AG04450 (cell line): ENCODE results near the gene GFRA4. TPM values are rescaled to one million over a fixed set of nuclear protein-coding genes. Genes with fewer than 3 reads are reported as not detected.

Experiments
- CTCF ChIA-PET: fragments of 300-600, 350-600 bp; formaldehyde crosslinking; extraction: SDS; loops from one replicate; lab custom pipeline; 2022; ENCODE audit warnings: antibody characterized with exemption, inconsistent platforms; lab: Charles Lee
- POLR2A ChIA-PET: fragments of 350-600 bp; formaldehyde crosslinking; extraction: SDS; loops from one replicate; lab custom pipeline; 2021; ENCODE audit warnings: antibody characterized with exemption, inconsistent platforms; lab: Yijun Ruan, JAX
- DNase-seq: peaks from one replicate; pipeline ENCODE4 v3.0.0-alpha.2; 2011; ENCODE audit warnings: low read depth, low spot score
- H3K27ac ChIP-seq: one replicate; pipeline ENCODE4 v1.5.1; 2012; ENCODE audit warnings: low read depth, low read length, control low read depth
- H3K27me3 ChIP-seq: one replicate; pipeline ENCODE4 v1.6.0; 2012; ENCODE audit warnings: low read length; ENCODE audit not compliant: control insufficient read depth, insufficient read depth
- H3K4me3 ChIP-seq: 2 replicates; pipeline ENCODE4 v1.5.1; 2011; ENCODE audit warnings: mild to moderate bottlenecking, low read depth, low read length, control low read depth
- H3K9me3 ChIP-seq: 2 replicates; pipeline ENCODE4 v1.5.1; 2012; ENCODE audit warnings: low read length; ENCODE audit not compliant: control insufficient read depth, insufficient read depth
- polyA plus RNA-seq: library from polyadenylated mRNA; depleted of rRNA; stranded (reverse); fragments of >200 nt; gene quantifications from 2 replicates; pipeline ENCODE4 v1.2.3, GENCODE V29; 2011; rRNA removed
- TF ChIP-seq, protein P1 (sequence below): IDR thresholded peaks from 2 replicates; pipeline ENCODE4 v1.5.1; 2011; ENCODE audit warnings: low read depth, low read length, control low read depth, inconsistent platforms

Gene GFRA4
- polyA plus RNA-seq, 1 experiment: not detected

DNA sequence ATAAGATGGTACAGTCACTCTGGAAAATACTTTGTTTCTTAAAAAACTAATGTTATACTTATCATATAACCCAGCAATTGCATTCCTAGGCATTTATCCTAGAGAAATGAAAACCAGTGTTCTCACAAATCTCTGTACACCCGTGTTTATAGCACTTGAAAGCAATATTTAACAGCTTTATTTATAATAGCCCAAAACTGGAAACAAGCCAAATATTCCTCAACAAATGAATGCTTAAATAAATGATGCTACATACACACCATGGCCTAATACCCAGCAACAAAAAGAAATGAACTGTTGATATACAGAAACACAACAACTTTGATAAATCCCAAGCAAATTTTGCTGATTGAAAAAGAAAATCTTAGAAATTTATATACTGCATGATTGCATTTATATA, 51.3 kb downstream of the GFRA4 start:
- H3K4me3 ChIP-seq: no peak overlapping the region
- no peak overlapping the region for H3K27ac ChIP-seq
- ChIA-PET CTCF (interaction anchor here (2.1 kb wide), 1 partner anchor 49 kb away, joined by 11 read pairs; no protein-coding TSS in a partner anchor), POLR2A (no interaction called here)
- H3K9me3 ChIP-seq: no peaks in the 10 kb centered on the region
- DNase-seq: no peak
- no peaks in the 10 kb centered on the region for H3K27me3 ChIP-seq
- TF ChIP-seq, protein P1, sequence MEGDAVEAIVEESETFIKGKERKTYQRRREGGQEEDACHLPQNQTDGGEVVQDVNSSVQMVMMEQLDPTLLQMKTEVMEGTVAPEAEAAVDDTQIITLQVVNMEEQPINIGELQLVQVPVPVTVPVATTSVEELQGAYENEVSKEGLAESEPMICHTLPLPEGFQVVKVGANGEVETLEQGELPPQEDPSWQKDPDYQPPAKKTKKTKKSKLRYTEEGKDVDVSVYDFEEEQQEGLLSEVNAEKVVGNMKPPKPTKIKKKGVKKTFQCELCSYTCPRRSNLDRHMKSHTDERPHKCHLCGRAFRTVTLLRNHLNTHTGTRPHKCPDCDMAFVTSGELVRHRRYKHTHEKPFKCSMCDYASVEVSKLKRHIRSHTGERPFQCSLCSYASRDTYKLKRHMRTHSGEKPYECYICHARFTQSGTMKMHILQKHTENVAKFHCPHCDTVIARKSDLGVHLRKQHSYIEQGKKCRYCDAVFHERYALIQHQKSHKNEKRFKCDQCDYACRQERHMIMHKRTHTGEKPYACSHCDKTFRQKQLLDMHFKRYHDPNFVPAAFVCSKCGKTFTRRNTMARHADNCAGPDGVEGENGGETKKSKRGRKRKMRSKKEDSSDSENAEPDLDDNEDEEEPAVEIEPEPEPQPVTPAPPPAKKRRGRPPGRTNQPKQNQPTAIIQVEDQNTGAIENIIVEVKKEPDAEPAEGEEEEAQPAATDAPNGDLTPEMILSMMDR: no peak

Other genes starting within 250 kb of the GFRA4 start
- gene ATRN, start 192.4 kb downstream of the GFRA4 start, polyA plus RNA-seq: 54.3 and 59.7 TPM in 2 replicates
- 16.3 and 18.3 TPM in 2 replicates for gene ADAM33, start 18.6 kb upstream of the GFRA4 start, polyA plus RNA-seq
- not detected in 2 replicates for gene SIGLEC1, start 49.2 kb upstream of the GFRA4 start, polyA plus RNA-seq
- 0.05 and 0.09 TPM in 2 replicates for gene HSPA12B, start 69.3 kb upstream of the GFRA4 start, polyA plus RNA-seq
- gene ADISSP, start 104.4 kb upstream of the GFRA4 start, polyA plus RNA-seq: 22.6 and 29.2 TPM in 2 replicates
- 0.12 TPM in 2 replicates for gene SPEF1, start 118.0 kb upstream of the GFRA4 start, polyA plus RNA-seq
- gene CENPB, start 123.3 kb upstream of the GFRA4 start, polyA plus RNA-seq: 29.7 and 37.0 TPM in 2 replicates
- gene CDC25B, start 132.9 kb upstream of the GFRA4 start, polyA plus RNA-seq: 57.3 and 58.9 TPM in 2 replicates
- gene AP5S1, start 157.1 kb upstream of the GFRA4 start, polyA plus RNA-seq: 7.8 and 11.7 TPM in 2 replicates
- 16.4 and 18.2 TPM in 2 replicates for gene MAVS, start 183.4 kb upstream of the GFRA4 start, polyA plus RNA-seq
- gene PANK2, start 226.0 kb upstream of the GFRA4 start, polyA plus RNA-seq: 24.9 and 32.2 TPM in 2 replicates